ENCODE measurements around the gene PHC1.

- TF ChIP-seq POLR2A (IDR thresholded peaks at IDR 0.05) (no peak), CTCF (IDR thresholded peaks at IDR 0.05) (no peak)
Measured at GRCh38 chr12:8987685-8988084, 73.4 kb downstream of the PHC1 start.
